Inferior parietal cortex (tissue), 1 donor: Measurements from ENCODE around the gene TNFRSF1B.

Experiments
- DNase-seq: peaks from one replicate; pipeline ENCODE4 v3.0.0-alpha.2; 2016; ENCODE audit errors: extremely low spot score

Gene TNFRSF1B

DNA sequence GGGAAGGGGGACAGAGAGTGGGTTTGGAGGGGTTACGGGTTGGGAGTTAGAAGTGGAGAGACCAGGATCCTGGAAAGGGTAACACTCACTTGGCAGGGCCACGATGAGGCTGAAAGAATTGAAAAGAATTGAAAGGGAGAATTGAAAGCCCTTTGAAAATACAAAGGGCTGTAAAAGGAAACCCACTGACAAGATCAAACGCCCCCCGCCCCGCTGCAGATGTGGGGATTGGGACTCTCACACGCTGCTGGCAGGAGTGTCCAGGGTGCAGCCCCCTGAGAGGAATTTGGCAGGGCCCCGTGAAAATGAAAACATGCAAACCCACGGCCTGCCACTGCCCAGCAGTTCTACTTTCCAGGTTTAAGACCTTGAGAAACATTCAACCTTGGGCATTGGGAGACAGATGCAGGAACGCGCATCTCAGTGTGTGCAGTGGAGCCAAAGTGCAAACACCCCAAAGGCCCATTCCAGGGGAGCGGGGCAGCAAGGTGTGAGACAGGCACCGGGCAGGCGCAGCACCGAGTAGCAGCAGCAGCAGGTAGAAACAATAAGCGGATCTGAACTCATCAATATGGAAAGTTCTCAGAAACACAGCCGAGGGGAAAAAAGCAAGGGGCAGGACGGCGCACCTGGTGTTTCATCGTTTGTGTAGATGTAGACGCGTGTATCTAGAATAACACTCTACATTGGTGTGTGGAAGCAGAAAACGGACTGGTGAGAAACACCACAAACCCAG is 8.3 kb upstream of the TNFRSF1B start:
- no peak for DNase-seq

DNA sequence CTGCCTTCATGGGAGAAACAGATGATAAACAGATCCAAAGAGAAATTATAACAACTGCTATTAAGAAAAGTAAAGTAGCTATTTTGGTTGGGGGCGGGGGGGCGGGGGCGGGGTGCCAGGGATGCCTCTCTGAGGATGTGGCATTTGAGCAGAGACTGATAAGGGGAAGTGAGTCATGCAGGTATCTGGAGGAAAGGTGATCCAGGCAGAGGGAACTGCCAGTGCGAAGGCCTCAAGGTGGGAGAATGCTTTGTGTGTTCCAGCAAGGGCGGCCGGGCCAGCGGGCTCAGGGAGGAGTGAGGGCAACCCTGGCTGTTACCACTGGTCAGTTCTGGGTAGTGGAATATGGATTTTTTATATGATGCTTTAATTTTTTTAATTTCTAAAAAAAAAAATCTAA is 7.0 kb upstream of the TNFRSF1B start:
- DNase-seq = no peak

DNA sequence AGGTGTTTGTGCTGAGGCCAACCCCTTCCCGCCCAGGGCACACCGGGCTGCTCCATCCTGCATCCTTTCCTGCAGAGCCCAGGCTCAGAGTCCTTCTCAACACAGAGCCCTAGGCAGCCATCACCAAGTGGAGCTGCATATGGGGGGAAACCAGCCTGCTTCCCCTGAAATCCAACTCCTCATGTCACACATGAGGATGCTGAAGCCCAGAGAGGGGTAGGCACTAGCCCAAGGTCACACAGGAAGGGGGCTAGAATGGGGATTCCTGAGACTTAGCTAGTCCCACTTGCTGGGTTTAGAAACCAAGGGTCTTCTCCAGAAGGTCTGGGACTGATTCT is 5.5 kb upstream of the TNFRSF1B start:
- no peak for DNase-seq

DNA sequence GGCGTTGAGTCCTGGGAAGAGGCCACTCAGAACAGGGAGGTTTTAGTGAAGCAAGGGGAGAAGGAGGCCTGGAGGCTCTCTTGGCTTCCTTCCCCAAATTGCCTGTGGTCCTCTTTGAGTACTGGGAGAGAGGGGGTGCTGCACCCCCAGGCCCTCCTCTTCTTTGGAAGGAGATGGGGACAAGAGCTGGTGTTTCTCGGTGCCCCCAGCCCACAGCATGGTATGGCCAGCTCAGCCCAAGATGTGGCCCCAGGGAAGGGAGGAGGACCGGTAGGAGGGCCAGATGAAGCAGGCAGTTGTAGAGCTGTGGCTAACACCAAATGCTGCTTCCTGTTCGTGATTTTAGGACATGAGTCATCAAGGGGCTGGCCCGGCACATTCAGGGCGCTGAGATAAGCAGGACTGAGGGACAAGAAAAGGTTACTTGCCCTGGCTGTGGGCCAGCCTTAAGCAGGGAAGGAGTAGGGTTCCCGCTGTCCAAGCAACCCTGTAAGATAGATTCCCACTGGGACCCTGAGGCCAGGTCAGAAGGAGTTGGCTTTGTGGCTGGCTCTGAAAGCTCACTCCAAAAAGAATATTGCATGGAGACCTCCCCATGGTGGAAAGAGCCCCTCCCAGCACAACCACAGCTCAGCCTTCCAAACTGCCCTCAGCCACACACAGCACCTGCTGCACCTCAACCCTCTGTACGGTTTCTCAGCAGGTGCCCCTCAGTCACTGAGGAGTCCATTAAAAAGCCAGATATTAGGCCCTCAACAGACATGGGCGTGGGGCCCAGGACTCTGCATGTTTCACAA is 4.9 kb upstream of the TNFRSF1B start:
- peak; percentile 63 for DNase-seq

- DNase-seq = no peak
Observed at GRCh38 chr1:12162459-12163137, 4.2 kb upstream of the TNFRSF1B start.

GRCh38 chr1:12163210-12163609 is 3.6 kb upstream of the TNFRSF1B start:
- DNase-seq = no peak

DNA sequence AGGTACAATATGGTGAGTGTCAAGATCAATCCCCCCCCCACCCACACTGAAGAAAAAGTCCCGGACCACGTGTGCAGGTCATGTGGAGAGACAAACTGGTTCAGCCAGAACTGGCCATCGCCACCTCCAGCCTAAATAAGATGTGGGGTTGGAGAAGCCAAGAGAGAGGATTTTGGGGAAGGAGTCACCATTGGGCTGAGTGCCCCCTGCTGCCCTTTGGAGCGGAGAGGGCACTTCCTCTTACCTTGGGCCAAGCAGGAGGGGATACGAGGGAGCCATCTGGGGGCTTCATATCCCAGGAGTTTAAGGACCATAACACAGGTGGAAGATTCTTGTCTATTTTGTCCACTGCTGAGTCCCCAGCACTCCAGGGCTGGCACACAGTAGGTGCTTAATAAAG is 2.6 kb upstream of the TNFRSF1B start:
- DNase-seq = no peak

DNA sequence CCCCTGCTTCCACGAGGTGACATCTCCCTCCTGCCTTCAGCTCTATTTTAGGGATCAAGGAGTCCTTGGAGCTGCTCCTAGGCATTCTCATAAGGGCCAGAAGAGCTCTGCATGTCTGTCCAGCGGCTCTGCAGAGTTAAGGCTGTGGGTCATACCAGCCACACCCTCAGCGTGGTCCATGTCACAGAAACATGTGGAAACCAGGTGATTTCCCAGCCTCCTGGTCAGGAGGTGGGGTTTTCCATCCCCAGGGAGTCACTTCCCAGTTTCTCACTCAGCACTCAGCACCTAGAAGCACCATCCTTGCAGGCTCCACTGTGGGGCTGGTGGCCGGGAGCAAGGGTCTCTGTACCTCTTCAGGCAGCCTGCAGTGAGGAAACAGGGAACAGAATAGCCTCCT is 1.4 kb upstream of the TNFRSF1B start:
- DNase-seq = no peak

DNA sequence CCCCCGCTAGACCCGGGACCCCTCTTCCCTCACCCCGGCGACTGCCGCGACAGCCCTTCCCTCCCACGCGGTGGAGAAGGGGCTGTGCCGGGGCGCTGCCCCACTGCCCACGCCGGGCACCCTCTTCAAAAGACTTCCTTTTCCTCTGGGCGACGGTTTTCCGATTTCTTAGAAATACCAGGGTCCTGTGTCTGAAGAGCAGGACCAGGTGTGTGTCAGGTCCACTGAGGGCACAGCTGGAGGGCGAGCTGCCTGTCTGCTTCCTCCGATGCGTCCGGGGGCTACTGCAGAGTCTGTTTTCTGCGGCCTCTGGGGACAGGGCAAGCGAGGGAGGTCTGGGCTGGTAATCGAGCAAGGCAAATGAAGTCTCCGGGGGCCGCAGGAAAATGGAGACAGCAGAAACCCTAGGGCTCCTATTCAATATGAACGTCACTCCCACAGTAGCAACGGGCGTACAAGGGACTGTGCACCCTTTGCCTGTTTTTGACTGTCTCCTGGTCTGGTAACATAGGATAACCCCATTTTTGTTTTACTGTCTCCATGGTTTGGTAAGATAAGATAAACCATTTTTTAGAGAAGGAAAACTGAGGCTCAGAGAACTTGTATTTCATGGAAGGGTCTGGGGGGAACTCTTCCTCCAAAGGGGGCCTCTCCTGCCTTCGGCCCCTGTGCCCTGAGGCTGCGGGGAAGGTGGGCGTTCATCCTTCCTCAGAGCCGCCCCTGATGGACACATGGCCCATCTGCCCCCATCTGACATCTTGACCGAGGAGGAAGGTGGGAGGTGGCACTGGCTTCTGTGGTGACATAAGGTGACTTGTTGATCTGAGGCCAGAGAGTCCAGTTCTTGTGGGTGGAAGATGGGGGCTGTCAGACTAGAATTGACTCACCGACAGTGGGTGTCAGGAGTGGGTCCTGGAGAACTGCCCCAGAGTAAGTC is 970 bp downstream of the TNFRSF1B start:
- DNase-seq = no peak

- no peak for DNase-seq
Observed at GRCh38 chr1:12168451-12169160, 1.8 kb downstream of the TNFRSF1B start.

- DNase-seq = no peak
Observed at GRCh38 chr1:12169442-12170135, 2.8 kb downstream of the TNFRSF1B start.

- no peak for DNase-seq
Observed at GRCh38 chr1:12170263-12170671, 3.5 kb downstream of the TNFRSF1B start.

DNA sequence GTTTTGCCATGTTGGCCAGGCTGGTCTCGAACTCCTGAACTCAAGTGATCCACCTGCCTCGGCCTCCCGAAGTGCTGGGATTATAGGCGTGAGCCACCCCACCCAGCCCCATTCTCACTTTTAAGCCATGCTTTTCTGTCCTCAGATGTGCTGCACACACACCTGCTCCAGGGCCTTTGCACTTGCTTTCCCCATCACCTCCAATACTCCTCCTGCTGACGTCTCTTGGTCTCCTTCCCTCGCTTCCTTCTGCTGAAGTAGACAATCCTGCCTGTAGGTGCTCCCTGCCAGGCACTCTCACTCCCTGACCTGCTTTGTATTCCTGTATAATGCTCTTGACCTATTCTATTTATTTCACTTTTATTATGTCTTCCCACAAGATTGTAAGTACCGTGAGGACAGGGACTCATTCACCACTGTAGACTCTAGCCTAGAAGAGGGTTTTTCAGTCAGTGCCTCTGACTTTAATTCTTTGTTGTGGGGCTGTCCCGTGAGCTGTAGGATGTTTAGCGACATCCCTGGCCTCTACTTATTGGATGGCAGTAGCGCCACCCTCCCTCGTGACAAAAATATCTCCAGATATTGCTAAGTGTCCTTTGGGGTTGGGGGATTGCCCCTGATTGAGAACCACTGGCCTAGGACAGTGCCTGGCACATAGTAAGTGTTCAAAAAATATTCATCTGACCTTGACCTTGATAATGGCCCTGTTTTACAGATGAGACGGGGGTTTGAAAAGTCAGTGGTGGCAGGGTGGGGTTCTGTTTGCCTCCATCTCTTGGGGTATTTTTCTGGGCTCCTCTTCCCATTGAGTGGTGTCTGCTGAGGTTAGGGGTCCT is 4.6 kb downstream of the TNFRSF1B start:
- no peak for DNase-seq

DNA sequence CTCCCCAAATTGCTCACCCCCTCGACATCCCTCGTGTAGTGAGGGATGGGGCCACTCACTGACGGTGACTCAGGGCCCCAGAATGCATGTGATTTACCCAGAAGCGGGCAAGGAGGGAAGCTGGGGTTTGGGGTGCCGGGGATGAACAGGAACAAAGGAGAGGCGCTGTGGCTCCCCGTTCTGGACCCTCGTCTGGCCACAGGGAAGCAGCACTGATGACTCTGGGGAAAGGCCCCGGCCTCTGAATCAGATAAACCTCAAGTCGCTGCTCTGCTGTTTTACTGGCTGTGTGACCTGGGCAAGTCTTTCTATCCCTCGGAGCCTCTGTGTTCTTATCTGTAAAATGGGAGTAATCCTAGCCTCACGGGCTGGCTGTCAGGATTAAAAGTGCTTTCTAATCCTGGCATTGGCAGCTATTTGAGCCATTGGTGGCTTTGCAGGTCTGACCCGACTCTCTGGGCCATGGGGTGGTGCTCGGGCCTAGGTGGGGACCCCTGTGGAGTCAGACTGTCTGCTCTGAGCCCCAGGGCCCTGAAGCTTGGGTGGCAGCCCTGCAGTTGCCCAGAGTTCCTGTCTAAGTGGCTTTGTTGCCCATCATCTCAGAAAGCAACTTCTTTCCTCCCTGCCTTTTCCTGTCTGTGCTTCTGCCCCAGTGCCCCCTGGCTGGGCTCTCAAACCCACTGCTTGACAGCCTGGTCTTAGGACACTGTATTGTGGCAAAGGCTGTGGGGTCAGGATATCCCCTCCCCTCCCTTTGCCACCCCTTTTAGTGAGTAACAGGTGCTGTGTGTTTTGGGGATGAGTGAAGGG is 5.5 kb downstream of the TNFRSF1B start:
- no peak for DNase-seq

DNA sequence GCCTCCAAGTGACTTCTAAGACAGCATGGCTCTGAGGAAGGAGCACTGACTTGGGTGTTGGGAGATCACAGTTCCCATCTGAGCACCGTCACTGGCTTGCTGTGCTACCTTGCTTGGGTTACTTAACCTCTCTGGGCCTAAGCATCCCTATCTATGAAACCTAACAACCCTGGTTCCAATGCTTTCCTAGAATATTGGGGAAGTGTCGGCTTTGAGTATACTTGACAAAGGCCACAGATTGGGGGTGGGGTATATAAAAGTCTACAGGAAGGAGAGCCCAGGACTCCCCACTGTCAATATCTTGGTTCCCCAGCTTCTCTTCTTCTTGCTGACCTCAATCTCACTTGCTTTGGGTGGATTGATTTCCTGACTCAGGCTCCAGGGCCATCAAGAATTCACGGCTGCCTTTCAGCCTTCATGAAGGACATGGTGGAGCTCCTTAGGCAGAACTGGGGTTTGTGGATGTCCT is 6.3 kb downstream of the TNFRSF1B start:
- DNase-seq = no peak

GRCh38 chr1:12173631-12174121 is 6.9 kb downstream of the TNFRSF1B start:
- DNase-seq = no peak

- DNase-seq = peak; percentile 17
Observed at GRCh38 chr1:12174924-12175810, 8.4 kb downstream of the TNFRSF1B start.
